IMR-90 (cell line): ENCODE measurements around the gene CAMLG. TPM values are rescaled to one million over a fixed set of nuclear protein-coding genes. Genes with fewer than 3 reads are reported as not detected.

Experiments
- ATAC-seq: fragments of 200-7000 bp; cut with Tn5 transposase; 2 replicates; pipeline ENCODE4 v1.9.1; 2020; ENCODE audit warnings: low read depth, mild to moderate bottlenecking, moderate library complexity
- BruUV-seq: library from RNA; stranded (reverse); fragments of 400-500 nt; replicated peaks from 2 replicates; lab custom pipeline; 2021; lab: Mats Ljungman, UMichigan
- CTCF ChIA-PET: fragments of 300-600 bp; formaldehyde crosslinking; extraction: SDS; loops from one replicate; lab custom pipeline; 2021; ENCODE audit warnings: antibody characterized with exemption; lab: Yijun Ruan, JAX
- POLR2A ChIA-PET: fragments of 300-600 bp; sonication (Branson Sonifier 250); formaldehyde crosslinking; loops from one replicate; lab custom pipeline; 2022; ENCODE audit warnings: antibody characterized with exemption; ENCODE audit not compliant: unreplicated experiment; lab: Charles Lee
- DNase-seq: peaks from one replicate; pipeline ENCODE4 v3.0.0; 2013
- H2AFZ ChIP-seq: replicated peaks from 2 replicates; pipeline ENCODE3; 2013; ENCODE audit warnings: low read length, mild to moderate bottlenecking; ENCODE audit not compliant: poor library complexity
- H2AK5ac ChIP-seq: 2 replicates; pipeline ENCODE4 v1.6.1; 2013; ENCODE audit warnings: low read depth, low read length, inconsistent platforms
- H2AK9ac ChIP-seq: replicated peaks from 2 replicates; pipeline ENCODE3; 2013; ENCODE audit warnings: mild to moderate bottlenecking, low read depth, low read length, moderate library complexity; ENCODE audit not compliant: poor library complexity
- H2BK120ac ChIP-seq: 2 replicates; pipeline ENCODE4 v1.6.1; 2013; ENCODE audit warnings: low read depth, low read length, inconsistent platforms
- H2BK15ac ChIP-seq: 3 replicates; pipeline ENCODE4 v1.6.1; 2013; ENCODE audit warnings: low read depth, low read length, inconsistent platforms
- H2BK20ac ChIP-seq: 2 replicates; pipeline ENCODE4 v1.6.1; 2013; ENCODE audit warnings: low read depth, mild to moderate bottlenecking, inconsistent platforms, low read length, moderate library complexity
- H2BK5ac ChIP-seq: 2 replicates; pipeline ENCODE4 v1.6.1; 2013; ENCODE audit warnings: mild to moderate bottlenecking, low read depth, low read length, inconsistent platforms; ENCODE audit not compliant: poor library complexity, severe bottlenecking
- H3K14ac ChIP-seq: replicated peaks from 2 replicates; pipeline ENCODE4 v1.6.1; 2013; ENCODE audit warnings: low read depth, low read length, inconsistent platforms
- H3K18ac ChIP-seq: 2 replicates; pipeline ENCODE4 v1.6.1; 2013; ENCODE audit warnings: low read depth, low read length, control low read depth
- H3K23ac ChIP-seq: 2 replicates; pipeline ENCODE4 v1.6.1; 2013; ENCODE audit warnings: low read depth, low read length, inconsistent platforms
- H3K27ac ChIP-seq: 2 replicates; pipeline ENCODE4 v1.5.1; 2013; ENCODE audit warnings: mild to moderate bottlenecking, control low read depth, low read length; ENCODE audit not compliant: insufficient read depth
- H3K27me3 ChIP-seq: 2 replicates; pipeline ENCODE4 v1.6.1; 2013; ENCODE audit warnings: low read length; ENCODE audit not compliant: control insufficient read depth, insufficient read depth
- H3K36me3 ChIP-seq: 2 replicates; pipeline ENCODE4 v1.6.1; 2013; ENCODE audit warnings: low read length, mixed read lengths; ENCODE audit not compliant: control insufficient read depth, insufficient read depth
- H3K4ac ChIP-seq: 2 replicates; pipeline ENCODE4 v1.6.1; 2013; ENCODE audit warnings: low read depth, low read length, inconsistent platforms
- H3K4me1 ChIP-seq: 2 replicates; pipeline ENCODE4 v1.6.1; 2013; ENCODE audit warnings: low read length, mixed read lengths; ENCODE audit not compliant: control insufficient read depth, insufficient read depth
- H3K4me2 ChIP-seq: 2 replicates; pipeline ENCODE4 v1.6.1; 2013; ENCODE audit warnings: low read depth, mild to moderate bottlenecking, control low read depth, low read length, moderate library complexity
- H3K4me3 ChIP-seq: 2 replicates; pipeline ENCODE4 v1.5.1; 2013; ENCODE audit warnings: low read depth, mild to moderate bottlenecking, control low read depth, low read length, moderate library complexity; ENCODE audit not compliant: insufficient read depth
- H3K56ac ChIP-seq: 2 replicates; pipeline ENCODE4 v1.6.1; 2013; ENCODE audit warnings: low read length, inconsistent platforms; ENCODE audit not compliant: insufficient read depth; ENCODE audit errors: extremely low read depth
- H3K79me1 ChIP-seq, 2 experiments: 2 replicates each; pipeline ENCODE4 v1.6.1; 2013; ENCODE audit warnings: low read length in 2 of 2, inconsistent platforms in 1 of 2, low read depth in 1 of 2
- H3K9ac ChIP-seq: 2 replicates; pipeline ENCODE4 v1.6.1; 2013; ENCODE audit warnings: low read depth, low read length, control low read depth
- H3K9me1 ChIP-seq: 2 replicates; pipeline ENCODE4 v1.6.1; 2013; ENCODE audit warnings: low read length, inconsistent platforms; ENCODE audit not compliant: insufficient read depth
- H3K9me3 ChIP-seq: 2 replicates; pipeline ENCODE4 v1.6.1; 2013; ENCODE audit warnings: low read length; ENCODE audit not compliant: control insufficient read depth, insufficient read depth
- H4K20me1 ChIP-seq: 2 replicates; pipeline ENCODE4 v1.6.1; 2013; ENCODE audit warnings: low read length, inconsistent platforms; ENCODE audit not compliant: insufficient read depth
- H4K5ac ChIP-seq: 2 replicates; pipeline ENCODE4 v1.6.1; 2013; ENCODE audit warnings: mild to moderate bottlenecking, low read depth, low read length, control low read depth
- H4K8ac ChIP-seq, 2 experiments: 2 replicates each; pipeline ENCODE4 v1.6.1; 2013; ENCODE audit warnings: low read depth in 2 of 2, low read length in 2 of 2, control low read depth in 1 of 2, inconsistent platforms in 1 of 2
- H4K91ac ChIP-seq: 2 replicates; pipeline ENCODE4 v1.6.1; 2013; ENCODE audit warnings: low read depth, low read length, inconsistent platforms; ENCODE audit not compliant: insufficient read depth
- BHLHE40 ChIP-seq: fragments of 150-350 bp; IDR thresholded peaks from 2 replicates; pipeline ENCODE4 v1.6.1; 2016; ENCODE audit warnings: mild to moderate bottlenecking, low read depth, low read length
- CEBPB ChIP-seq: IDR thresholded peaks from 2 replicates; pipeline ENCODE4 v1.6.1; 2012; ENCODE audit warnings: low read depth, low read length, improper control_type of control experiment
- FOS ChIP-seq: fragments of 150-350 bp; IDR thresholded peaks from 2 replicates; pipeline ENCODE4 v1.6.1; 2016; ENCODE audit warnings: low read depth, low read length
- MAFK ChIP-seq: IDR thresholded peaks from 2 replicates; pipeline ENCODE4 v1.6.1; 2012; ENCODE audit warnings: low read depth, low read length, improper control_type of control experiment
- MAZ ChIP-seq: IDR thresholded peaks from 2 replicates; pipeline ENCODE4 v1.6.1; 2012; ENCODE audit warnings: low read depth, mild to moderate bottlenecking, low read length, improper control_type of control experiment, moderate library complexity, borderline replicate concordance
- MXI1 ChIP-seq: IDR thresholded peaks from 2 replicates; pipeline ENCODE4 v1.6.1; 2012; ENCODE audit warnings: low read depth, mild to moderate bottlenecking, low read length, moderate library complexity, borderline replicate concordance
- NFE2L2 ChIP-seq: fragments of 150-350 bp; IDR thresholded peaks from 2 replicates; pipeline ENCODE4 v1.6.1; 2016; ENCODE audit warnings: low read depth, mild to moderate bottlenecking, low read length
- POLR2A ChIP-seq: IDR thresholded peaks from 2 replicates; pipeline ENCODE4 v1.6.1; 2012; ENCODE audit warnings: mild to moderate bottlenecking, low read depth, low read length
- RCOR1 ChIP-seq: IDR thresholded peaks from 2 replicates; pipeline ENCODE4 v1.6.1; 2012; ENCODE audit warnings: mild to moderate bottlenecking, low read length, improper control_type of control experiment; ENCODE audit not compliant: insufficient replicate concordance
- RFX5 ChIP-seq: IDR thresholded peaks from 2 replicates; pipeline ENCODE4 v1.8.0; 2012; ENCODE audit warnings: low read depth, mild to moderate bottlenecking, low read length, moderate library complexity
- WGBS, 2 experiments: methylation state at CpG; one replicate each; pipeline versions ENCODE4 v1.1.5 to v1.1.7; 2013; ENCODE audit warnings: missing lambda C conversion rate in 2 of 2; ENCODE audit not compliant: insufficient read length in 1 of 2; ENCODE audit errors: extremely low coverage in 2 of 2; 5-methylcytosine and 5-hydroxymethylcytosine counted together
- dilution Hi-C: fragments of 300-500 bp; cut with HindIII; formaldehyde crosslinking; loops from one replicate; pipeline ENCODE4 v1.14.3; 2018; ENCODE audit warnings: low sequenced_read_pairs; ENCODE audit not compliant: unreplicated experiment
- in situ Hi-C: fragments of 300-500 bp; cut with MboI; formaldehyde crosslinking; loops from 3 replicates; pipeline ENCODE4 v1.14.3; 2019; ENCODE audit warnings: low sequenced_read_pairs, inconsistent platforms, mixed read lengths
- intact Hi-C: fragments of 100-400 bp; cut with micrococcal nuclease; formaldehyde crosslinking; loops from 2 replicates; pipeline ENCODE4 v1.10.0; 2022
- polyA plus RNA-seq, 3 experiments: library from polyadenylated mRNA; depleted of rRNA; stranded (reverse); fragments of >200 nt; gene quantifications; 2 replicates each; pipeline ENCODE4 v1.2.3, GENCODE V29; 2012; ENCODE audit warnings: low replicate concordance in 1 of 3
- total RNA-seq: library from RNA; depleted of rRNA; stranded (reverse); fragments of >200 nt; gene quantifications from 2 replicates; pipeline ENCODE4 v1.2.3, GENCODE V29; 2012
- TF ChIP-seq, protein P1 (sequence below): conservative IDR thresholded peaks from 2 replicates; pipeline ENCODE4 v1.5.1; 2012; ENCODE audit warnings: mild to moderate bottlenecking, low read depth, low read length, improper control_type of control experiment
- TF ChIP-seq, protein P2 (sequence below): fragments of 150-350 bp; IDR thresholded peaks from 2 replicates; pipeline ENCODE4 v1.6.1; 2017; ENCODE audit warnings: mild to moderate bottlenecking, antibody characterized with exemption, low read length, low read depth
- TF ChIP-seq, protein P3 (sequence below): fragments of 150-350 bp; IDR thresholded peaks from 2 replicates; pipeline ENCODE4 v1.6.1; 2016; ENCODE audit warnings: low read depth, mild to moderate bottlenecking, low read length, moderate library complexity, borderline replicate concordance

The CAMLG gene
- total and polyA plus RNA-seq, 2 of the 4 experiments (the other 2 are of a cell fraction), result 11.9 to 13.1 TPM

DNA sequence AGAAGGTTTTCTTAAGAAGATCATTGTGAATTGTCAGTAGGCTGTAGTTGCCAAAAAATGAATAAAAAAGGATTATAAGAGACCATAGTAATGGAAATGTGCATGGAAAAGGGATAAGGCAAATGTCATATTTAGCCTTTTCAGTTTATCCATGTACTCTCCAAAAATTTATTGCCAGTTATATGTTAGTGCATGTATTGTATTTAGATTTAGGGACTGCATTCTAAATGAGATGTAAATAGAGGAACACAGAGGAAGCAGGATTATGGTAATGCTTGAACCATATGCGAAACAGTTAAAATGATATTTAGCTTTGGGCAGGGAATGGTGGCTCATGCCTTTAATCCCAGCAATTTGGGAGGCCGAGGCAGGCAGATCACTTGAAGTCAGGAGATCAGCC lies 53.2 kb downstream of the CAMLG start:
- Histone ChIP-seq H3K14ac (no peak overlapping the region), H2AFZ (no peak overlapping the region), H3K27me3 (no peaks in the 10 kb centered on the region), H3K18ac (no peak overlapping the region), H3K9me1 (0 out of 2 replicates have a peak, but pooled peaks cover 3% of the 10 kb centered on the region), H3K4me2 (no peak overlapping the region), H3K9ac (no peak overlapping the region), H4K5ac (no peak overlapping the region), H2BK120ac (no peak overlapping the region), H3K56ac (no peak overlapping the region), H2AK5ac (no peak overlapping the region), H4K91ac (no peak overlapping the region), H3K79me1 (peaks cover 10 to 14% of the 10 kb centered on the region in 2 experiments), H2AK9ac (no peak overlapping the region), H4K8ac (no peak overlapping the region), H2BK15ac (no peak overlapping the region), H4K20me1 (peaks cover 5% of the 10 kb centered on the region; the same call in 1 of the 2 replicates), H3K4me3 (no peak overlapping the region), H3K4ac (no peak overlapping the region), H3K36me3 (peaks cover 43% of the 10 kb centered on the region), H3K23ac (no peak overlapping the region), H2BK5ac (no peak overlapping the region), H3K9me3 (no peaks in the 10 kb centered on the region), H3K4me1 (peaks cover 2% of the 10 kb centered on the region; the same call in 1 of the 2 replicates), H2BK20ac (no peak overlapping the region), H3K27ac (no peak overlapping the region)
- intact Hi-C loops (loop anchor here (10.0 kb wide), 1 partner anchor 107 kb away; no protein-coding TSS in a partner anchor), in situ Hi-C loops (no loop called here), dilution Hi-C loops (no loop called here)
- no TSS peak for BruUV-seq
- CTCF ChIA-PET, result interaction anchor here (0.6 kb wide), 1 partner anchor 26 kb away, joined by 6 read pairs; no protein-coding TSS in a partner anchor
- WGBS, 2 experiments, result 100% methylated on average over 1 of the region's 2 CpGs; no CpG with 5 or more reads in 1 of the 2 experiments
- POLR2A ChIA-PET, result no interaction called here
- no peak for ATAC-seq
- no peak for DNase-seq
- TF ChIP-seq BHLHE40 (no peak), CEBPB (no peak), MAFK (no peak), MXI1 (no peak), RFX5 (no peak), MAZ (no peak), POLR2A (no peak), RCOR1 (no peak), NFE2L2 (no peak), FOS (no peak)
- TF ChIP-seq, protein P1, sequence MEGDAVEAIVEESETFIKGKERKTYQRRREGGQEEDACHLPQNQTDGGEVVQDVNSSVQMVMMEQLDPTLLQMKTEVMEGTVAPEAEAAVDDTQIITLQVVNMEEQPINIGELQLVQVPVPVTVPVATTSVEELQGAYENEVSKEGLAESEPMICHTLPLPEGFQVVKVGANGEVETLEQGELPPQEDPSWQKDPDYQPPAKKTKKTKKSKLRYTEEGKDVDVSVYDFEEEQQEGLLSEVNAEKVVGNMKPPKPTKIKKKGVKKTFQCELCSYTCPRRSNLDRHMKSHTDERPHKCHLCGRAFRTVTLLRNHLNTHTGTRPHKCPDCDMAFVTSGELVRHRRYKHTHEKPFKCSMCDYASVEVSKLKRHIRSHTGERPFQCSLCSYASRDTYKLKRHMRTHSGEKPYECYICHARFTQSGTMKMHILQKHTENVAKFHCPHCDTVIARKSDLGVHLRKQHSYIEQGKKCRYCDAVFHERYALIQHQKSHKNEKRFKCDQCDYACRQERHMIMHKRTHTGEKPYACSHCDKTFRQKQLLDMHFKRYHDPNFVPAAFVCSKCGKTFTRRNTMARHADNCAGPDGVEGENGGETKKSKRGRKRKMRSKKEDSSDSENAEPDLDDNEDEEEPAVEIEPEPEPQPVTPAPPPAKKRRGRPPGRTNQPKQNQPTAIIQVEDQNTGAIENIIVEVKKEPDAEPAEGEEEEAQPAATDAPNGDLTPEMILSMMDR, result no peak
- TF ChIP-seq, protein P2, sequence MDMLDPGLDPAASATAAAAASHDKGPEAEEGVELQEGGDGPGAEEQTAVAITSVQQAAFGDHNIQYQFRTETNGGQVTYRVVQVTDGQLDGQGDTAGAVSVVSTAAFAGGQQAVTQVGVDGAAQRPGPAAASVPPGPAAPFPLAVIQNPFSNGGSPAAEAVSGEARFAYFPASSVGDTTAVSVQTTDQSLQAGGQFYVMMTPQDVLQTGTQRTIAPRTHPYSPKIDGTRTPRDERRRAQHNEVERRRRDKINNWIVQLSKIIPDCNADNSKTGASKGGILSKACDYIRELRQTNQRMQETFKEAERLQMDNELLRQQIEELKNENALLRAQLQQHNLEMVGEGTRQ, result no peak
- TF ChIP-seq, protein P3, sequence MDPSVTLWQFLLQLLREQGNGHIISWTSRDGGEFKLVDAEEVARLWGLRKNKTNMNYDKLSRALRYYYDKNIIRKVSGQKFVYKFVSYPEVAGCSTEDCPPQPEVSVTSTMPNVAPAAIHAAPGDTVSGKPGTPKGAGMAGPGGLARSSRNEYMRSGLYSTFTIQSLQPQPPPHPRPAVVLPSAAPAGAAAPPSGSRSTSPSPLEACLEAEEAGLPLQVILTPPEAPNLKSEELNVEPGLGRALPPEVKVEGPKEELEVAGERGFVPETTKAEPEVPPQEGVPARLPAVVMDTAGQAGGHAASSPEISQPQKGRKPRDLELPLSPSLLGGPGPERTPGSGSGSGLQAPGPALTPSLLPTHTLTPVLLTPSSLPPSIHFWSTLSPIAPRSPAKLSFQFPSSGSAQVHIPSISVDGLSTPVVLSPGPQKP, result no peak
